Fibroblast of lung (primary cell): ENCODE data around the gene SCD.

ENCODE experiments used
- EZH2 ChIP-seq: IDR thresholded peaks from 2 replicates; pipeline ENCODE4 v1.5.1; 2012; ENCODE audit warnings: low read length, control low read depth, mild to moderate bottlenecking; ENCODE audit errors: missing control alignments
- TF ChIP-seq, protein P1 (sequence below), 2 donors: IDR thresholded peaks in 1 of 2; conservative IDR thresholded peaks in 1 of 2; 1 replicate in 1 of 2; 2 replicates in 1 of 2; pipeline ENCODE4 v1.5.1; 2011 to 2012; ENCODE audit warnings: low read length in 2 of 2, control low read depth in 1 of 2, inconsistent platforms in 1 of 2, low read depth in 1 of 2, mild to moderate bottlenecking in 1 of 2

DNA sequence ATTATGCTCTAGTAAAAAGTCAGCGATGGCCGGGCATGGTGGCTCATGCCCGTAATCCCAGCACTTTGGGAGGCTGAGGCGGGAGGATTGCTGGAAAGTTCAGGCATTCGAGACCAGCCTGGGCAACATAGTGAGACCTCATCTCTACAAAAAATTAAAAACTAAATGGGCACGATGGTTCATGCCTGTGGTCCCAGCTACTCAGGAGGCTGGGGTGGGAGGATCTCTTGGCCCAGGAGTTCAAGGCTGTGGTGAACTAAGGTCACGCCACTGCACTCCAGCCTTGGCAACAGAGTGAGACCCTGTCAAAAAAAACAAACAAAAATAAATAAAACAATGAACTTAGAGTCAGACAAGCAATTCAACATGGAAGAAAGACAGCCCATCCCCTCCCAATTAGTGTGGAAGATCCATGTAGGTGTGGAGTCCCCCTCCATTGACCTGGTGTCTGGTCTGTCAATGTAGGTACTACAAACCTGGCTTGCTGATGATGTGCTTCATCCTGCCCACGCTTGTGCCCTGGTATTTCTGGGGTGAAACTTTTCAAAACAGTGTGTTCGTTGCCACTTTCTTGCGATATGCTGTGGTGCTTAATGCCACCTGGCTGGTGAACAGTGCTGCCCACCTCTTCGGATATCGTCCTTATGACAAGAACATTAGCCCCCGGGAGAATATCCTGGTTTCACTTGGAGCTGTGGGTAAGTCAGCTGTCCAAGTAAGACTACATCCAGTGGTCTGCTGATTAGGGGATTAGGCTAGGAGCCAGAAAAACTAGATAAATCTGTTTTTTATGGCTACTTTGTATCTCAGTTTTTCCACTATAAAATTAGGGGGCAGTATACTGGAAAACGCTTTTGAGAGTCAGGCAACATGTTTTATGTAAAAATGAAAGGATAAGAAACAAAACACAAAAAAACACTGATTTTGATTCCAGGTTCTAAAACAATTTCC, 9.3 kb downstream of the SCD start:
- TF ChIP-seq, protein P1, sequence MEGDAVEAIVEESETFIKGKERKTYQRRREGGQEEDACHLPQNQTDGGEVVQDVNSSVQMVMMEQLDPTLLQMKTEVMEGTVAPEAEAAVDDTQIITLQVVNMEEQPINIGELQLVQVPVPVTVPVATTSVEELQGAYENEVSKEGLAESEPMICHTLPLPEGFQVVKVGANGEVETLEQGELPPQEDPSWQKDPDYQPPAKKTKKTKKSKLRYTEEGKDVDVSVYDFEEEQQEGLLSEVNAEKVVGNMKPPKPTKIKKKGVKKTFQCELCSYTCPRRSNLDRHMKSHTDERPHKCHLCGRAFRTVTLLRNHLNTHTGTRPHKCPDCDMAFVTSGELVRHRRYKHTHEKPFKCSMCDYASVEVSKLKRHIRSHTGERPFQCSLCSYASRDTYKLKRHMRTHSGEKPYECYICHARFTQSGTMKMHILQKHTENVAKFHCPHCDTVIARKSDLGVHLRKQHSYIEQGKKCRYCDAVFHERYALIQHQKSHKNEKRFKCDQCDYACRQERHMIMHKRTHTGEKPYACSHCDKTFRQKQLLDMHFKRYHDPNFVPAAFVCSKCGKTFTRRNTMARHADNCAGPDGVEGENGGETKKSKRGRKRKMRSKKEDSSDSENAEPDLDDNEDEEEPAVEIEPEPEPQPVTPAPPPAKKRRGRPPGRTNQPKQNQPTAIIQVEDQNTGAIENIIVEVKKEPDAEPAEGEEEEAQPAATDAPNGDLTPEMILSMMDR (conservative IDR thresholded peaks at IDR 0.05 in 1 of 2, IDR thresholded peaks at IDR 0.05 in 1 of 2; ENCODE audit: low read depth in 1 of 2, low read length in 2 of 2) = no peak
- no peak for TF ChIP-seq EZH2
